Measurements from ENCODE around the gene RPGRIP1.
"Not testable (repeated sequence)": the region's sequence is repeated elsewhere in the genome, so short reads cannot be mapped to it uniquely, and the experiment has no call there.

RPGRIP1 gene

DNA sequence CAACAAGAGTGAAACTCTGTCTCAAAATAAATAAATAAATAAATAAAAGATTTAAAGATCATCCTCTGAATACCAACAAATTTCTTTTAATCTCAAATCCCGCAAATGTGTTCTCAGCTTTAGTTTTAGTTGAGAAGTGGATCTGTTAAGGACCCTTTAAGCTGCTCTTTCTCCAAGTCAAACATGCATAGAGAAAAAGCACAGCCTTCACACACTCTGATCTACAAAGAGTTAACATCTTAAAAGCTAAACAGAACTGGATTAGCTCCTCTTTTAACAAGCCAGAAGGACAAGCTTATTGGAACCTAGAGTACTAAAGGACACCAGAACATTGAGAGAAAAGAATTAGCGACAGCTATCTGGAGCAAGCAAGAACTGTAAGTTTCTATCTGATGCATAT, at the start of gene RPGRIP1:
Gene RPGRIP1, plus strand, starts transcription at position 301 of the 400 bp plus-strand sequence. CDS start 7,894 bp downstream, outside the sequence.
- DNase-seq (ENCODE audit: low read depth), result no peak

DNA sequence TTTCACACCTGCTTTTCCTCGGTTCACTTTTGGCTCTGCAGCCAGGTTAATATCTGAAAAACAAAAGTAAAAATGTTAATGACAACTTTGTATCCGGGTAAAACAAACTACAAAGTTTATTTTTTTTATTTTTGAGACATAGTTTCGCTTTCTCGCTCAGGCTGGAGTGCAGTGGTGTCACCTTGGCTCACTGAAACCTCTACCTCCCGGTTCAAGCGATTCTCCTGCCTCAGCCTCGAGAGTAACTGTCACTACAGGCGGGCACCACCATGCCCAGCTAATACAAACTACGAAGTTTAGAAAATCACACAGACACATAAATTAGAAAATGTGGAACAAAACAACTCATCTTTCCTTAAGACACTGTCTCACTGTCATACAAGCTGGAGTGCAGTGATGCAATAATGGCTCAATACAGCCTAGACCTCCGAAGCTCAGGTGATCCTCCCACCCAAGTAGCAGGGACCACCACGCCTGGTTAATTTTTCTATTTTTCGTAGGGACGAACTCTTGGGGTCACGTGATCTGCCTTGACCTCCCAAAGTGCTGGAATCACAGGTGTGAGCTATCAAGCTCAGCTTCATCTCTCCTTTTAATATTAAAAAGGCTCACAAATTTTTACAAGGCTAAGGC, 48.7 kb upstream of the RPGRIP1 start:
- DNase-seq (ENCODE audit: low read depth), result no peak

DNA sequence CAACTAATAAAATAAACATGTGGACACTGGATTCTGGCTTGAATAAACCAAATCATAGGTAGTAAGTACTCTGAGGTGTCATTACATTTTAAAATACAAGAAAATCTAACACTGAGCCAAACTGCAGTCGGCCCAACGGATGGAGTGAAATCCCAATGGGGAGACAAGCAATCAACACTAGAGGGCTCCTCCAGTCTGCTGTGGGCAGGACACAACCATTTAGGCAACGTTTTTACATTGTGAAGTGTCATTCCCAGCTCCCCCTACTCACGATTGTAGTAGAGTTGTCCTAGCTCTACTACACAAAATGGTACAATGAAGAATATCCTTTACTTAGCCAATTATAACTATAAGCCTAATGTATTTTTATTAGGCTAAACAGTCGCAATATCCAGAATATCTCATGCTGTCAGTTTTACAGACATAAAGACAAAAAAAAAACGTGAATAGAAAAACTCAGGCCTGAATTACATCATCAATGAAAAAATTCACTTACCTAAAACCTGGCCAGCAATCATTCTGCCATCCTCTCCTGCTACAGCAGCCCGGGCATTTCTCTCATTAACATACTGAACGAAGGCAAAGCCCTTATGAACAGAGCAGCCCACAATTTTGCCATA, 46.3 kb upstream of the RPGRIP1 start:
- no peak for DNase-seq (ENCODE audit: low read depth)

DNA sequence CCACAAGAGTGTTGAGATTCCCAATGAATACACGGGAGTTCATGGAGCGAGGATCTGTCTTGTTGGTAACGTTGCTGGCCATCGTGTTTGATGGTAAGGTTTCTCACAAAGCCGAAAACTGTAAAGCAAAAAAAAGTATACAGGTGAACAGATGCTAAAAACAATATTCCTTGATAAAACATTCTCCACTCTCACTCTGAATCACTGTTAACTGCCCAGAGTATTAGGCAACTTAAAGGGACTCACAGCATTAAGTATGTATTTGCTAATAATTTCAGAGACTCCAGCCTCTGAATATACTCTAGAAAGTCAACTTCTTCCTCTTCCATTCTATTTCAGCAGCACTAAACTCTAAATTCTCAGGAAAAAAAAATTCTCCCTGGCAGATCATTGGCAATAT, 45.8 kb upstream of the RPGRIP1 start:
- no peak for DNase-seq (ENCODE audit: low read depth)

DNA sequence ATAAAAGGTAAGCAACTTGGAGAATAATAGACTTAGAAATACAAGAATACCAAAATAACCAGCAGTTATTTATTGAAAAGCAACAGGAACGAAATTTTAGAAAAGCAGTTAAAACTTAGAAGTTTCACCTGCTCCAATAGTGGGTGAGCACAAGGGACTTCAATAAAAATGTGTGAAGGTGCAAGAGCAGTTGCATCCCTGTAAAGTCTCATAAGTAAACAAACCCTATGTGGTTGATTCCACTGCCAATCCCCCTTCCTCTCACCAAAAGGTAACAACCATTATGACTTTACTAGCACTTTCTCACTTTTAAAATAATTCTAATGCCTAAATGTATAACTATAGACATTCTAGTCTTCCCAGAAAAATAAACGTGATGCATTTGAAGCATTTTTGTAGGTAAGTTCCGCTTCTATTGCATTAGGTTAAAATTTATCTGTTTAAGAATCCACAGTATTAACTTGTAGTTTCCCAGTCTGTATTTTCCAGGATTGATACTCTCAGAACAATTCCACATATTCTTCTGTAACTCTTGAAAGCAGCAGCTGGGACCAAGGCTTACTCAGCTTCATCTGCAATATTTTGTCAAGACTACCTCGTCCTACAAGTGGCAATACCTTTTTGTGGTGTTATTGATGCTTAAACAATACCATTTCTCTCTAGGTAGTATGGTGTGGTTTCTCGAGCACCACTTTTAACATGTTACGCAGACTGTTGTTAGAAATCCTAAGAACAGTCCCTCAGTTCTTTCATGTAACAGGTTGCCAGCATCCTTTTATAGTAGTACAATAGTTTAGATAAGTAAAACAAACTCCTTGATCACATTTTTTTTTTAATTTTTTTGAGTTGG, 42.7 kb upstream of the RPGRIP1 start:
- DNase-seq (ENCODE audit: low read depth), result no peak

DNA sequence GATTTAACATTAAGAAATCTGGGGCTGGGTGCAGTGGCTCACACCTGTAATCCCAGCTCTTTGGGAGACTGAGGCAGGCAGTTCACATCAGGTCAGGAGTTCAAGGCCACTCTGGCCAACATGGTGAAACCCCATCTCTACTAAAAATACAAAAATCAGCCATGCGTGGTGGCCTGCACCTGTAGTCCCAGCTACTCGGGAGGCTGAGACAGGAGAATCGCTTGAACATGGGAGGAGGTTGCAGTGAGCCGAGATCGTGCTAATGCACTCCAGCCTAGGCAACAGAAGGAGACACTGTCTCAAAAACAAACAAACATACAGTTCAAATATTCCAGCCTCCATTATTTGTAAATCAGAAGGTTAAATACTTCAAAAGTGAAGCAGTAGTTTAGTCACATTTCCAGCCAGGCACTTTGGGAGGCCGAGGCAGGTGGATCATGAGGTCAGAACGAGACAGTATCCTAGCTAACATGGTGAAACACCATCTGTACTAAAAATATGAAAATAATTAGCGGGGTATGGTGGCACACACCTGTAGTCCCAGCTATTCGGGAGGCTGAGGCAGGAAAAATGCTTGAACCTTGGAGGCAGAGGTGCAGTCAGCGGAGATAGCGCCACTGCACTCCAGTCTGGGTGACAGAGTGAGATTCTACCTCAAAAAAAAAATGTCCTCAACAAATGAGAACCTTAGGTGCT, 40.9 kb upstream of the RPGRIP1 start:
- DNase-seq (ENCODE audit: low read depth), result no peak

DNA sequence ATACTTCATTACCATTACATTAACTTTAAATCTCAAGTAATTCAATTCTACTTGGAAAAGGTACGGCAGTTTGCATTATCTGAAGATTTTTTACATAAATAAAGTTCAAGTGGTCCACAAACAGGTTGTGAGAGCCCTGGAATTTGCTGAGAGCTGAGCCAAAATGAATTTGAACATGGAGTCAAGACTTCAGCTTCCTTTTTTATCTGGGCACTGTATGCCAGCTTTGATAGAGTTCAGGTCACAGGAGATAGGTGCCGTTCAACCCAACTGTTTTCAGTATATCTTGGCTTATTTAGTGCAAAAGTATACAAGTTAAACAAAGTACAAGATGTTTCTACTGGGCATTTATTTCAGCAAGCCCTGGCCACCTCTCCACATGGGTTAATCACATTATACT, 39.5 kb upstream of the RPGRIP1 start:
- DNase-seq (ENCODE audit: low read depth), result no peak

DNA sequence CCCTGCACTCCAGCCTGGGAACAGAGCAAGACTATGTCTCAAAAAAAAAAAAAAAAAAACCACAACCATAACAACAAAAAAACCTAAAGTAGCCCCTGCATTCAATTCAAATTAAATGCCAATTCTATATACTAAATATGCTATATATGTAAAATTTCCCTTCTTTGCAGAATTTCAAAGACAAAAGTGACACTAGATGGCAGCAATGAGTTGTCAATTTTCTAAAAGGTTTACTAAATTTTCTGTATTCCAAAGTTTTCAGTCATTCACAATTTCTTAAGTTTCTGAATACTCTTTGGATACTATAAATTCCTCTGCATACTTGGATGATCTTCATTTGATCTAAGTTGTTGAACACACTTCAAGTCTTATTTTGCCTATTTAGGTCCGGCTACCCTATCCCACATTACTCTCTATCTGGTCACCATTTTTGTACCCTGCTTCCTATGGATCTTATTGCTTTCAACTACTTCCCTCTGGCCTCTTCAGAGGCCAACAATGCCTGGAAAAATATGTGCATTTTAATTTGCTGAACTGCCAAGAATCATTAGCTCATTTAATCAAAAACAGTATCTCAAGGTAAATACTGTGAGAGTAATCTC, 38.6 kb upstream of the RPGRIP1 start:
- no peak for DNase-seq (ENCODE audit: low read depth)

DNA sequence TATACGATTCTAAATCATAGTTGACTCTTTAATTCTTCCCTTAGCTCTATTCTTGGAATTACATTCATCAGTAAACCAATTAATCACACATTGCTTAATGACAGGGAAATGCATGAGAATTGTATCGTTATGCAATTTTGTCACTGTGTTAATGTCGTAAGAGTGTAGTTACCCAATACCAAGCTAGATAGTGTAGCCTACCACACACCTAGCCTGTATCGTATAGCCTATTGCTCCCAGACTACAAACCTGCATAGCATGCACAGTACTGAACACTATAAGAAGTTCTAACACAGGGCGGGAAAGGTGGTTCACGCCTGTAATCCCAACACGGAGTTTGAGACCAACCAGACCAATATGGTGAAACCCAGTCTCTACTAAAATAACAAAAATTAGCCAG, 35.3 kb upstream of the RPGRIP1 start:
- DNase-seq (ENCODE audit: low read depth), result no peak

DNA sequence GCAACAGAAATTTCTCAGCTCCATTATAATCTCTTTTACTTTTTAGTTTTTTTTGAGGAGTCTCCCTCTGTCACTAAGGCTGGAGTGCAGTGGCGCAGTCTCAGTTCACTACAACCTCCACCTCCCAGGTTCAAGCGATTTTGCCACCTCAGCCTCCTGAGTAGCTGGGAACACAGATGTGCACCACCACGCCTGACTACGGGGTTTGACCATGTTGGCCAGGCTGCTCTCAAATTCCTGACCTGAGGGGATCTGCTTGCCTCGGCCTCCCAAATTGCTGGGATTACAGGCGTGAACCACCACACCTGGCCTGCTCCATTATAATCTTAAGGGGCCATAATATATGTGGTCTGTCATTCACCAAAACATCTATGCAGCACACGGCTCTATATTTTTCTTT, 34.1 kb upstream of the RPGRIP1 start:
- no peak for DNase-seq (ENCODE audit: low read depth)

DNA sequence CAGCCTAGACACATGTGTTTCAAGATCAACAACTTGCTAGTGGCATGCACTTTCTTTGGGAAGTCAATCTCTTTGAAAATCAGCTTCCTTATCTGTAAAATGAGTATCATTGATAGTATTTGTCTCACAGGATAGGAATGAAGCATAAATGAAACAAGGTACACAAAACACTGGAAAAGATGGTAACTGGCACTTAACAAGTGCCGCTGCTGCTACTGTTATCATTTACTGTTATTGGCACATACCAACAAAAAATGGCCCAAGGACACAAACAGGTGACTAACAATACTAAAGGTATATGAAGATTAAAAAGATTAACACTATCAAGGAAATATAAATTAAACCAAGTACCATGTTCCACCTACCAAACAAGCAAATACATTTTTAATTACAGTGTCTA, 31.5 kb upstream of the RPGRIP1 start:
- DNase-seq (ENCODE audit: low read depth), result no peak

DNA sequence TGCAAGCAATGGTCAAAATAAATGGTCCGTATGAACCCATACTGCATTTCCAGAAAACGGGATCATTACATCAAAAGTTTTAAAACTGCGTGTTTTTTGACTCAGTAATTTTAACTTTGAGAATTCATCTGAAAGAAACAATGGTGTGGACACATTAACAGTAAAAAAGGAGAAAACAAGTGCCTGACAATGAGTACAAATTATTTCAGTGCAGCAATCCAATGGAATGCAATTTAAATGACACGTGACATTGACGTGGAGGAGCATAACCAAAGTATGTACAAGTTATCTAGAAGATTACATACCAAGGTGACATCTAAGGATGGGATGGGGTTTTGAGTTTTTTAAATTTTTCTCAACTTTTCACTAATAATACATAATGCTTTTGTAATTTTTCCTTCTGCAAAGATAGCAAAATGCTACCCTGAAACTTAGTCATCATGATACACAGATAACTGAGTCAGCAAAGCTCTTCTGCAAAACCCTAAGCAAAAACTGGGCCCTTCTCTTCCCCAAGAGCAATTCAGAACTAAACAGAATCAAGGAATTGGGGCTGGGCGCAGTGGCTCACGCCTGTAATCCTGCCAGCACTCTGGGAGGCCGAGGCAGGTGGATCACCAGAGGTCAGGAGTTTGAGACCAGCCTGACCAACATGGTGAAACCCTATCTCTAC, 31.0 kb upstream of the RPGRIP1 start:
- DNase-seq (ENCODE audit: low read depth), result no peak

DNA sequence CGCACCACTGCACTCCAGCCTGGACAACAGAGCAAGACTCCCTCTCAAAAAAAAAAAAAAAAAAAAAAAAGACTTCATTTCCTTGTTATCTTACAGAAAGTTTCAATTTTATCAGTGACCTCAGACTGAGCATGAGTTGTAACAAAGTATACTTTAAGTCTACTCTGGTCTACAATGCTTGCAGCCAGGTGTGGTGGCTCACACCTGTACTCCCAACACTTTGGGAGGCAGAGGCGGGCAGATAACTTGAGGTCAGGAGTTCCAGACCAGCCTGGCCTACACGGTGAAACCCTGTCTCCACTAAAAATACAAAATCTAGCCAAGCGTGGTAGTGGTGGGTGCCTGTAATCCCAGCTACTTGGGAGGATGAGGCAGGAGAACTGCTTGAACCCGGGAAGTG, 28.7 kb upstream of the RPGRIP1 start:
- DNase-seq (ENCODE audit: low read depth), result no peak

DNA sequence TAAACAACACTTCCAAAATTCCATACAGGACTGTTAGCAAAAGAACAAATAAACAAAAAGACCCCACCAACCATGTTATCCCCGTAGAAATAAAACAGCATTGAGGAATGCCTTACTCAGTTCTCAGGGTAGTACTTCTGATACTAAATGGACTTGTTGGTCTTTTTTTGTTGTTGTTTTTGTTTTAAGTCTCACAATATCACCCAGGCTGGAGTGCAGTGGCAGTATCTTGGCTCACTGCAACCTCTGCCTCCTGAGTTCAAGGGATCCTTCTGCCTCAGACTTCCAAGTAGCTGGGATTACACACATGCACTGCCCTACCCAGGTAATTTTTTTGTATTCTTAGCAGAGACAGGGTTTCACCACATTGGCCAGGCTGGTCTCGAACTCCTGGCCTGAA, 27.7 kb upstream of the RPGRIP1 start:
- no peak for DNase-seq (ENCODE audit: low read depth)

DNA sequence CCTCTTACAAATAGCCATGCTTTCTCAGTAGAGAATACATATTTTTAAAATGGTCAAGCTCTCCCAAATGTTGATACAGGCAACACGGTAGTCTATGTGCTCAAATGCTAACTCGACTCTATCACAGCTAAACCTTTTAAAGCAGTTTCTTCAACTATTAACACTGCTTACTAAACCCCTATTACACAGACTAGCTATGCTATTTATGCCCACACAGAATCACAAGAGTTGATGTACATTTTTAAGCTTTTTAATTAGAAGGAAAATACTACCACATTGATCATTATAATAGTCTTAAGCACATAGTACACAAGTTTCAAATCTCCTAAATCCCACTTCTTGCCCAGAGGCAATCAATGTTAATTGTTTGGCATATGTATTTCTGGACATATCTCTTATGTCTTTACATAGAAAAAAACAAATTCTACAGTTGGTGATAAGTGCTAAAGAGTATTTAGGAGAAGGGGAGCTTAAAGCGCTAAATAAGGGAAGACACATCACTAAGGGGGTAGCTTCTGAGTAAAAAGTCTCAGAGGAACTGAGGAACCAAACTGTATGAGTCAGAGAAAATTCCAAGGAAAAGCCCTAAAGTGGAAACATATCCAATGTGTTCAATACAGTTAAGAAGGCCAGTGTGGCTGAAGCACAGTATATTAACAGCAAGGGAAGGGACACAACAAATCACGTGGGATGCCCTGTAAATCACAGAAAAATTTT, 24.3 kb upstream of the RPGRIP1 start:
- no peak for DNase-seq (ENCODE audit: low read depth)

DNA sequence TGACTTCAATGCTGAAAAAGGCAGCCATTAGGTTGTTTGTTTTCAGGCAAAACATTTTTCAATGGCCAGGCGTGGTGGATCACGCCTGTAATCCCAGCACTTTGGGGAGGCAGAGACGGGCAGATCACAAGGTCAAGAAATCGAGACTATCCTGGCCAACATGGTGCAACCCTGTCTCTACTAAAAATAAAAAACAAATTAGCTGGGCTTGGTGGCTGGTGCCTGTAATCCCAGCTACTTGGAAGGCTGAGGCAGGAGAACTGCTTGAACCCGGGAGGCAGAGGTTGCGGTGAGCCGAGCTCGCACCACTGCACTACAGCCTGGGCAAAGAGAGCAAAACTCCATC, 23.8 kb upstream of the RPGRIP1 start:
- not testable (repeated sequence) for DNase-seq (ENCODE audit: low read depth)

DNA sequence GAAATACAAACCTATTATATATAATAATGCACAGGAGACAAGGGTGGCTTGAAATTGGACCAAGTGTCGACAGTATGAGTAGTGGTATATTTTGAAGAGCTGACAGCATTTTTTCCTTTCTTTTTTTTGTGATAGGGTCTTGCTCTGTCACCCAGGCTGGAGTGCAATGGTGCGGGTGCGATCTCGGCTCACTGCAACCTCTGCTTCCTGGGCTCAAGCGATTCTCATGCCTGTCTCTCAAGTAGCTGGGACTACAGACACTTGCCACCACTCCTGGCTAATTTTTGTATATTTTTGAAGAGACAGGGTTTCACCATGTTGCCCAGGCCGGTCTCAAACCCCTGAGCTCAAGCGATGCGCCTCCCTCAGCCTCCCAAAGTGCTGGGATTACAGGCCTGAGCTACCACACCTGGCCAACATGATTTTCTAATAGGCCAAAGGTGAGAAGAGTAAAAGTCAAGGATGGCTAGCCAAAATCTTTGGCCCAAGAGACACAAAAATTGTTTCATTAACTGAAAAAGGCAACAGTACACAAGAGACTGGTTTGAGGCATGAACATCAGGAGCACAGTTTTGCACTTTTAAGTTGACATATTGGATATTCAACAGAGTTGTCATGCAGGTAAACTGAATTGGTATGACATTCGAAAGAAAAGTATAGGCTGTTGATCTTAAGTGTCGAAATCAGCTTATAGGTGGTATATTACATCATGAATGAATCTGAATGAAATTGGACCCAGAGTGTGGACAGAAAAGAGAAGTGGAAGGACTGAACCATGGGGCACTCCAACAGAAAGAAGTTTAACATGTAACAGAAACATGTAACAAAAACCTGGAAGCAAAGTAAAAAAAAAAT, 23.1 kb upstream of the RPGRIP1 start:
- DNase-seq (ENCODE audit: low read depth), result no peak

DNA sequence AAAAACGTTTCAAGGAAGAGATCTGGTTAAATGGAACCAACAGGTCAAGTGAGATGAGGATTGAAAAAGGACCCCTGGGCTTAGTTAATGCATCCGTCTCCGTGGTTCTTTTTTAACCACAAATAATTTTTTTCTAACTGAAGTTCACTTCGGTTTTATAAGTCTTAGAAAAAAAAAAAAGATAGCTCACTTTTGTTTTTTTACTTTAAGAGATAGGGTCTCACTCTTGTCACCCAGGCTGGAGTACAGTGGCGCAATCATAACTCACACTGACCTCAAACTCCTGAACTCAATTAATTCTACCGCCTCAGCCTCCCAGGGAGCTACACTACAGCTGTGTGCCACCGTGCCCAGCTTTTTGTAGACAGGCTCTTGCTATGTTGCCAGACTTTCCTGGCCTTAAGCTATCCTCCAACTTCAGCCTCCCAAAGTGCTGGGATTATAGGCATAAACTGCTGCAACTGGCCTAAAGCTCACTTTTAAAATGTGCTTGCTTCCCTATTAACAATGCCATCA, 22.4 kb upstream of the RPGRIP1 start:
- DNase-seq (ENCODE audit: low read depth), result no peak

DNA sequence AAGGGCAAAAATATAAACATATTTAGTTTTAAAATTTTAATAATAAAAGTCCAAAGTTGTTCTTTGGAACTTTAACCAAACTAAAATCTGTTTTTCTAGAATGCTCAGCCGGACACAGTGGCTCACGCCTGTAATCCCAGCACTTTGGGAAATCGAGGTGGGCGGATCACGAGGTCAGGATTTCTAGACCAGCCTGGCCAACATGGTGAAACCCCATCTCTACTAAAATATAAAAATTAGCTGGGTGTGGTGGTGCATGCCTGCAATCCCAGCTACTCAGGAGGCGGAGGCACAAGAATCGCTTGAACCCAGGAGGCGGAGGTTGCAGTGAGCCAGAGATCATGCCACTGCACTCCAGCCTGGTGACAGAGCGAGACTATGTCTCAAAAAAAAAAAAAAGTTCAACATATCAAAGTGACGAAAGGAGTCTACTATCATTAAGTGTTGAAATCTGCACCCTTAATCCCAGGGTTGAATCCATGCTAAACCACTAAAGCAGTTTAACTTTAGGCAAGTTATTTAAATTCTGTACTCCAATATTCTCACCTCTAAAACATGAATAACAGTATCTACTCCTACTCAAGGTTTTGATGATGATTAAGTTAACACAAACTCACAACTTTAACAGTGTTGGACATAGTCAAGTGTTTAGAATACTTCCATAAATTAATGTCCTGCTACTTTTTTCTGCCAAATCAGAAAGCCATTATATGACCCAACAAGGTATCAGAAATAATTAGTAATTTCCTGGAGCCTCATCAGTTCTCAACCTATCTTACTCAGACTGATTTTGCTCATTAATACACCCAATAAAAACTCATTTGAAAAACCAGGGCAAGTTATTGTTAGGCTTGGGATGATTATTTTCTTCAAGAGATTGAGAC, 21.6 kb upstream of the RPGRIP1 start:
- DNase-seq (ENCODE audit: low read depth), result no peak
